Coronary artery (tissue), 2 donors: ENCODE data around the gene FES.
"Not testable (repeated sequence)": the region's sequence is repeated elsewhere in the genome, so short reads cannot be mapped to it uniquely, and the experiment has no call there.

Source experiments
- DNase-seq: peaks from one replicate; pipeline ENCODE4 v3.0.0-alpha.2; 2017; ENCODE audit warnings: low spot score
- H3K27ac ChIP-seq, 2 donors: fragments of 200-600 bp; sonication (generic); one replicate each; pipeline ENCODE4 v1.5.1; 2016 to 2019
- H3K4me3 ChIP-seq: fragments of 200-600 bp; sonication (generic); 2 replicates; pipeline ENCODE4 v1.5.1; 2016; ENCODE audit warnings: mild to moderate bottlenecking, moderate library complexity
- CTCF ChIP-seq: fragments of 200-600 bp; sonication (generic); IDR thresholded peaks from one replicate; pipeline ENCODE4 v1.5.1; 2019; ENCODE audit warnings: antibody characterized with exemption

FES gene

GRCh38 chr15:90871139-90871715, 13.1 kb upstream of the FES start:
- peak overlapping the region; percentile 91 to 92 for H3K27ac ChIP-seq
- H3K4me3 ChIP-seq, result peak overlapping the region; percentile 80
- DNase-seq, result no peak
- no peak for TF ChIP-seq CTCF

GRCh38 chr15:90871716-90872485, 12.4 kb upstream of the FES start:
- Histone ChIP-seq H3K27ac (peak overlapping the region; percentile 91 to 92), H3K4me3 (peak overlapping the region; percentile 80)
- TF ChIP-seq CTCF, result no peak
- no peak for DNase-seq

GRCh38 chr15:90872486-90873184, 11.7 kb upstream of the FES start:
- no peak for DNase-seq
- no peak for TF ChIP-seq CTCF
- H3K4me3 ChIP-seq, result peak overlapping the region; percentile 80
- H3K27ac ChIP-seq, result peak overlapping the region; percentile 91 to 92

GRCh38 chr15:90873488-90873997, 10.8 kb upstream of the FES start:
- DNase-seq, result no peak
- no peak for TF ChIP-seq CTCF
- H3K27ac ChIP-seq, result peak overlapping the region in 1 of 2 donors; percentile 92
- H3K4me3 ChIP-seq, result peak overlapping the region; percentile 80

DNA sequence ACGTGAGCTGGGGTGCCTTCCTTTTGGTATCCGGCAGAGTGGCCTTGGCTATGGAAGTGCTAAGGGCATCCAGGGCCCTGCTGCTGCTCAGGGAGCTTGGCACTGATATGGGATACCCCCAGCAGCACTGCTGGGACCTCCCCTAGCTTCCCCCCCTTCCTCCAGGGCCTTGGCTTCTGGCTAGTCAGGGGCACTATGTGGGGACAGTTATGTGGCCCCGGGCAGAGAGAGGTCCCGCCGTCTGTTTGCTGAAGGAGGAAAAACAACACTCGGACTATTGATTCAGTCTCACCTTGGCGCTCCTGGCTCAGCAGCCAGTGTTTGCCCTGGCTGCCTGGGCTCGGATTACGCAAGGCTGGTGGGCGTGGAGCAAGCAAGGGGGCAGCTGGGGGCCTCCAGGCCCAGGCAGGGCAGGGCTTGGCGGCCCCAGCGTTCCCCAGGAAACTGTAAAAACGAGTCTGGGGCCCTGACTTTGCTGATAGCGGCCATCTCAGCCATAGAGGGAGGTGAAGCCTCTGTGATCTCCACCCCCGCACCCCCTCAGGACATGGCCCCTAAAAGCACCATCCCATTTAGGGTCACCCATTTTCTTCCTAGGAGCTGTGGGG, 10.2 kb upstream of the FES start:
- Histone ChIP-seq H3K4me3 (peak overlapping the region; percentile 80), H3K27ac (peak overlapping the region in 1 of 2 donors; percentile 92)
- no peak for DNase-seq
- no peak for TF ChIP-seq CTCF

GRCh38 chr15:90874986-90875385, 9.3 kb upstream of the FES start:
- H3K27ac ChIP-seq, result peak overlapping the region in 1 of 2 donors; percentile 26
- DNase-seq, H3K4me3 ChIP-seq: not testable (repeated sequence)

- no peak overlapping the region for H3K4me3 ChIP-seq
- peak overlapping the region in 1 of 2 donors; percentile 26 for H3K27ac ChIP-seq
- no peak for DNase-seq
- TF ChIP-seq CTCF, result no peak
These were observed 8.7 kb upstream of the FES start for GRCh38 chr15:90875549-90875981.
